Epidermal melanocyte (primary cell): ENCODE results near the gene LIMK1.

ENCODE experiments used
- DNase-seq: peaks from one replicate; pipeline ENCODE4 v3.0.0; 2011; ENCODE audit warnings: low spot score; ENCODE audit not compliant: insufficient read length

The LIMK1 gene

DNA sequence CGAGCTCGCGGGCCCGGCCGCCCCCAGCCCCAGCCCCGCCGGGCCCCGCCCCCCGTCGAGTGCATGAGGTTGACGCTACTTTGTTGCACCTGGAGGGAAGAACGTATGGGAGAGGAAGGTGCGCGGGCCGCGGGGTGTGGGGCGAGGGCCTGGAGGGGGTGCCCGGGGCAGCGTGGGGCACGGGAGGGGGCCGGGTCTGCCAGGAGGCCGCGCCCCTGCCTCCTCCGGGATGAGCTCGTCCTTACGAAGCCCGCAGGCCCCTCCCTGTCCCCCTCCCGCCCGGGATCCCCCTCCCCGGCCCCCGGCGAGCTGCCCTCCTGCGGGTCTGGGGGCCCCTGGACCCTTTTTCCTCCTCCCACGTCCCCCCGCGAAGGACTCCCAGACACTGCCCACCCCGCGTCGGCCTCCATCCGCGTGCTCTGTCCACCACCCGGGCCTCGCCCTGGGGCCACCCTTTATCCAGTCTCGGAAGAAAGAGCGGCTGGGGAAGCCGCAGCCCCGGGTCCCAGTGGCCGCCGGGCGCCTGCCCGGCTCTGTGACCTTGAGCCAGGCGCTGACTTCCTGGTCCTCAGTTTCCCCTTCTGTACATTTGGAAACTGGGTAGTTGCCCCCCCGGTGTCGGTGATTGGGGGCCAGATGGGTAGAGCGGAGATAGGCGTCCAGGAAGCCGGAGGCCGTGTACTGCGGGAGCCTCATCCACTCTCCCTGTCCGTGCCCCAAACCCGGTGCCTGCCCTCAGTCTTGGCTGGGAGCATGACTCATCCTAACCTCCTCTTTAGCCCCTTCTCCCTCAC lies 521 bp downstream of the LIMK1 start:
- peak; percentile 38 for DNase-seq

DNA sequence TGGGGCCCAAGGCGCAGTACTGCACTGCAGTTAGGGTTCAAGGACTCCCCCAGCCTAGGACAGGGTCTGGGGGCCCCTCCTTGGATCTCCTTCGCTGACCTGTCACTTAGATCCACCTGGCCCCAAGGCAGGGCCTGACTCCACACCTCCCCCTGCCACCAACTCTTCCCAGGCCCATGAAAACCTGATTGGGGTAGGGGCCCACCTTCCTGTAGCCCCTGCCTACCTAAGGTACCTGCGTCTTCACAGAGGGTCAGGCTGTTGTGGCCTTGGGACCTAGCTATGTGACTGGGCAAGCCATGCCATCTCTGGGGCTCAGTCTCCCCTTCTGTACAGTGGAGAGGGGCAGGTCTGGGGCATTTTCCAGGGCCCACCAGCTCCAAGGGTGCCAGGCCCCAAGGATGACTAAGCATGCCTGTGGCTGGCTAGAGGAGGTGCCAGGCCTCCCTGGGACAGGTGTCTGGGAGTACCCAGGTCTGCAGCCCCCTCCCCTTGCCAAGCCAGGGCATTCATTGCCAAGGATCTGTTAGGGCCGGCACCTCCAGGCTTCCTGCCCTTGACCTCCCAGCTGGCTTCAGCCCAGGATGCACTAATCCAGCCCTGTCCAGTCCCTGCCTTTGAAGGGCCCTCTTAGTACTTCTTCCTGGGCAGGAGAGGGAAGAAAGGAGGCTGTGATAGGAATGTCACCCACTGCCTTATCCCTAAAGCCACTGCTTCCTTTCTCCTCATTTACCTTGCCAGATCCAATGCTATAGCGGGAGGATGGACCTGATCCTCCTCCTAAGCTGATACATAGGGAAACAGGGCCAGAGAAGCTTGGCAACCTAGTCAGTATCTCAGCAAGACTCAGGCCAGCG lies 1.3 kb downstream of the LIMK1 start:
- peak; percentile 10 for DNase-seq

DNA sequence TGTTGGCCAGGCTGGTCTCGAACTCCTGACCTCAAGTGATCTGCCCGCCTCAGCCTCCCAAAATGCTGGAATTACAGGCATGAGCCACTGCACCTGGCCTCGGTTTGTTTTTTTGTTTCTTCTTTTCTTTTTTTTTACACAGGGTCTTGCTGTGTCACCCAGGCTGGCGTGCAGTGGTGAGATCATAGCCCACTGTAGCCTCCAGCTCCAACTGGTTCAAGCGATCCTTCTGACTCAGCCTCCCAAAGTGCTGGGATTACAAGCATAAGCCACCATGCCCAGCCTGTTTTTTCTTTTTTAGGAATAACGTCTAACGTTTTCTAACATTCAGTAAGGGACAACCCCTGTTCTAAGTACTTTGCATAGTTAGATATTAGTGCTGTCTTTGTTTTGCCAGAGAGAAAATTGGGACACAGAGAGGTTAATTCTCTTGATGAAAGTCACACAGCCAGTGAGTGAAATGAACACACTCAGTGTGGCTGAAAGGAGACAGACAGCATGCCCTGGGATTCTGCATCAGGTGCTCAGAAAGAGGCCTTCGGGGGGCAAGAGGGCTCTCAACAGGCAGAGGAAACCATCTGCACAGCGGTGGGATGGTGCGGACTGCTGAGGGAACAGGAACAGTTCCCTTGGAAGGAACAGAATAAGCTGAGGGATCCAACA lies 4.3 kb downstream of the LIMK1 start:
- no peak for DNase-seq

DNA sequence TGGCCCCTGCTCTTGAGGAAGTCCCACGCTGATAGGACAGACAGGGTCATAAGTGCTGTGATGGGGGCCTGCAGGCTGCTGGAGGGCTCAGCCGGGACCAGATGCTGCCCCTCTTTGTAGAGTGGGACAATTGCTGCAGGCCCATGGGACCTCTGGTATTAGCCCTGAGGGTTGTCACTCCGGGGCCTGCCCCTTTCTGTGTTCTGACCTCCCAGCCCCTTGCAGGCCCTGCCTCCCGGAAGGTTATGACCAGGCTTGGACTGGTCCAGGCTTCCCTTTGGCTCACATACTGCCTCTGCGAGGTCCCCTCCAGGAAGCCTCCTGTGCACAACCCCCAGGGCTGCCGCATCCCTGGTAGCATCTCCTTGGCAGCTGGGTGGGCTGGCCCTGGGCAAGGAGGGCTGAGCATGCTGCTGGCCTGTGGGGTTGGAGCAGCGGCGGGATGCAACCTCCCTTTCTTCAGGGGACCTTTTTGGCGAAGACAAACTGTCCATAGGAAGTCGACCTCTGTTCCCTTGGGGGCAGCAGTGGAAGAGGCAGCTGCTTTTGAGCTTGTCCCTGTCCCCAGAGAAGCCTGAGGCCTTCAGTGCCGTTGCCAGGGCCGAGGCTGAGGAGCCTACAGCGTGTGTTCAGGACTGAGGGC lies 8.8 kb downstream of the LIMK1 start:
- DNase-seq, result peak; percentile 3

DNA sequence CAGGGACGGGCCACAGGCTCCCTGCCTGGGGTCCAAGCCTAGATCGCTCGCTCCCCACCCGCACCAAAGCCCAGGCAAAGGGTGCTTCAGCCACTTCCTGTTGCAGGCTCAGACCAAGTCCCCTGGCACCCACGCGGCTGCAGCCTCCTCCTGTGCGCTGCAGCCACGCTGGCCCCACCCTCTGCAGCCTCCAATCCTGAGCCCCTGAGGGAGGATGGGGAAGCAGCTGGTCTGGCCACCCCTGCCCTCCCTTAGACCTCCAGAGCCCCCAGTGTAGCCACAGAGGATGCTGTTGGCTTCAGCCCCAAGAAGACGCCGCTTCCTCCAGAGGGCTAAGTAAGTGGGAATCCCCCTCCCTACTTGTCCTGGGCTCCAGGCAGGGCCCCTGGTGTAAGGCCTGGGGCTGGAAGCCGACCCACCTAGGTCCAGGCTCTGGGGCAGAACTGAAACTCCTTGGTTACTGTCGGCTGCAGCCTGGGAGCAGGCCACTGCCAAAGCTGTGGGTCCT lies 9.4 kb downstream of the LIMK1 start:
- DNase-seq, result peak; percentile 7

DNA sequence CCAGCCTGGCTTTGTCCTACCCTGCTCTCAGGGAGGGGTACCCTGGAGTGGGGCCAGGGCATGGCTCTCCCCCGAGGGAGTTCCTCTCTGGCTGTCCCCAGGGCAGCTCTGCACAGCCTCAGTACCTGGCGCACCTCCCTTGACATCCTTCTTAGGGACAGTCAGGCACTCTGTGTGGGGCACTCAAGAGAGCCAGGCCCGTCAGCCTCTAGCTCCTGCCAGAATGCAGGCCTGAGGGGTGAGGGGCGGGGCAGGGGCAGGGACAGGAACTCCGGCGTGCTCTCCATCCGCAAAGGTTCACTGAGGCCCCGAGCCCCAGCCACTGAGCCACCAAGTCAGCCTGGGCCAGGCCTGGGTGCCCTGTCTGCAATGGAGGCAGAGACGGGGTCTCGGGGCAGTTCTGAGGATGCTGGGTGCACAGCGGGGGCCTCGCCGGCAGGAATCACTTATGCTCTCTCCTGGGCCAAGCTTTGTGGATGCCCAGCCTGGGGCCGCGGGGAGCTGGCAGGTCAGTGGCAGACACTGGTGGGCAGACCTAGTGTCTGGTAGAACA lies 10.1 kb downstream of the LIMK1 start:
- peak; percentile 13 for DNase-seq

DNA sequence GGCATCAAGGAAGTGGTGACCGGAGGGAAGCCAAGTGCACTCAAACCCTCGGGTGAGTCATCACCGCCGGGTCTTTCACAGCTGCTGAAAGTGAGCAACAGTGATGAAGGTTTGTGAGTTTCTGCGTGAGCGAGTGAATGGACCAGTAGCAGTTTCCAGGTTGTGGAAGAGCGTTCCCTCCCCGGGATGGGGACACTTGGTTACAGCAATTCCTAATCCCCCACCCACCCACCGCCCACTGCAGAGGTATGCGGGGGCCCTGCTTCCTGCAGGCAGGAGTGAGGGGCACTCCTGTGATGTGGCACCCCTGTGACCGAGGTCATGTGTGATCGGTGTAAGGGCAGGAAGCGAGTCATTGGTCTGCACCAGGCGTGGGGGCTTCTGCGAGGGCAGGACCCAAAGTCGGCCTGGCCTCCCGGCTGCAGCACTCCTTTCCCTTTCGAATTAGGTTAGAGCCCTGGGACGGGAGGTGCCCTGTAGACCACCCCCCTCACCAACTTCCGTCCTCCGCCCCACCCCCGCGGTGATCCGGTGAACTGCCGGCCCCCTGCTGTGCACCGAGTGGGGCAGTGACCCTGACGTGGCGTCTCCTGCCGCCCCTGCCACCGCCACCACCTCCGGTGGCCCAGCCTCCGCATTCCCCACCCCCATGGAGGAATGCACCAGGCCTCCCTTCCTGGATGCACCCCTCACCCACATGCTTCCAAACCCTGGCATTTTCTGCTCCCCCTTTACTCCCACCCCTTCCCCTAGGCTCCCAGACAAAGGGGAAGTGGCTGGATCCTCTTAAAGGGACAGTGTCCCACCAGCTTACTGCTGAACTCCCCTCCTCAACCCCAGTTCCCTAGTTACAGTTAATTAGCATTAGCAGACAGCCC lies 10.9 kb downstream of the LIMK1 start:
- peak; percentile 79 for DNase-seq

DNA sequence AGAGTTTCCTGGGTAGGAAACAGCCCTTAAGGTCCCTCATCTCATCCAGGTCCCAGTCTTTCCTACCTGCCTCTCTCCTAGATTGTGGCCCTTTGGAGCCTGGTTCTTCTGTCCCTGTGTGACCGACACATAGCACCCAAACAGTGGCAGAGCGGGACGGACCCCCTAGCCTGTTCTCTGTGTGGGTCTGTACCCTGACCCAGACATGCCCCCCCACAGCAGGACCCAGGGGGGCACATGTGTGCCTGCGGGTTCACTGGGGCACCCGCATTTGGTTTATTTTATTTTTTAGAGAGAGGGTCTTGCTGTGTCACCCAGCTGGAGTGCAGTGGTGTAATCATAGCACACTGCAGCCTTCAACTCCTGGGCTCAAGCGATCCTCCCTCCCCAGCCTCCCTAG lies 11.5 kb downstream of the LIMK1 start:
- no peak for DNase-seq

DNA sequence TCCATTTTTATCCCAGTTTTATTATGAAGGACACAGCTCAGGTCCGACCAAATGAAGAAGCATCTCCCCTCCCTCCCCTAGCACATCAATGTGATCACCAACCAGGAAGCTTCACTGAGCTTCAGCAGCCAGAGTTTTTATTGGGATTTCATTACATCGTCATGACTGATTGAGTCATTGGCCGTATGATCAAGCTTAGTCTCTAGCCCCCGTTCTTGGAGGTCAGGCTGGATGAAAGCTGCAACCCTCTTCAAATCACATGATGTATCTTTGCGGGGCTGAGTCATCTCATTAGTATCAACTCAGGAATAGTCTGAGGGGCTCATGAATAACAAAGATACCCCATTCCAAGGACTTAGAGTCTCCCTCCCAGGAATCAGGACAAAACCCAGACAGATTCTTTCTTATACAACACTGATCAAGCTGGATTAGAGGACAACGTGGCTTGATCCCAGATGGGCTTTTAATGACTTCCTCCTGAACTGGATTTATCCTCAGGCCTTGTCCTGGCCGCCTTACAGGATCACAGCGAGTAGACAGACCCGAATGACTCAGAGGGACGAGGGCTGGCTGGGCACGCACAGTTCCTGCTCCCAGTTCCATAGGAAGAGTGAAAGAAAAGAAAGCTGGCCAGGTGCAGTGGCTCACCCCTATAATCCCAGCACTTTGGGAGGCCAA lies 14.5 kb downstream of the LIMK1 start:
- DNase-seq, result peak; percentile 88

DNA sequence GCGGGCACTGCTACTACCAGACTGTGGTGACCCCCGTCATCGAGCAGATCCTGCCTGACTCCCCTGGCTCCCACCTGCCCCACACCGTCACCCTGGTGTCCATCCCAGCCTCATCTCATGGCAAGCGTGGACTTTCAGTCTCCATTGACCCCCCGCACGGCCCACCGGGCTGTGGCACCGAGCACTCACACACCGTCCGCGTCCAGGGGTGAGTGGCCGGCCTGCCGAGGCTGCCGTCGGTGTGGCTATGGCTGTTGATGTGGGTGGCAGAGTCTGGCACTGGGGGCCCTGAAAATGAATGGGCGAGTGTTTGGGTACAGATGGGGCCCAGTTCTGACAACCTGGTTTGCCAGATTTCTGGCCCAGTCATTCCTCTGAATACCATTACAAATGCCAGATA lies 15.4 kb downstream of the LIMK1 start:
- DNase-seq, result no peak

DNA sequence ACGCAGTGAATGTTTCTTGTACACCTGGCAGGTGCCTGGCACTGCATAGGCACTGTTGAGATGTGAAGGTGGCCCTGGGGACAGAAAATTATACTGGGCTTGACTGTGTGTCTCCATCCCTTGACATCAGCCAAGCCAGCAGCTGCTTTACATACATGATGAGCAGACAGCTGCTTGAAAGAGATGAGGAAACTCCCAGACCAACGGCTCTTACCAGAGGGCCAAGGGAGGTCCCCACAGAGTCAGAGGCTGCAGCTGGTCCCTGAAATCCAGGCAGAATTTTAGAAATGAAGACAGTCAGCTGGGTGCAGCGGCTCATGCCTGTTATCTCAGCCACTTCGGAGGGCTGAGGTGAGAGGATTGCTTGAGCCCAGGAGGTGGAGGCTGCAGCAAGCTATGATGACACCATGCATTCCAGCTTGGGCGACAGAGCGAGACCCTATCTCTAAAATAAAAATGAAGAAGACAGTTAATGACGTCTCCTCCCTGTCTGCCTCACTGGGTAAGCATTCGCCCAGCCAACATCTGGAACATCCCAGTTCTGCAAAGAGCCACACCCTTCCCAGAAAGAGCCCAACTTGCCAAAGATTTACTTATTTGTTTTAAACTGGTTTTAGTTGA lies 17.6 kb downstream of the LIMK1 start:
- DNase-seq, result no peak

DNA sequence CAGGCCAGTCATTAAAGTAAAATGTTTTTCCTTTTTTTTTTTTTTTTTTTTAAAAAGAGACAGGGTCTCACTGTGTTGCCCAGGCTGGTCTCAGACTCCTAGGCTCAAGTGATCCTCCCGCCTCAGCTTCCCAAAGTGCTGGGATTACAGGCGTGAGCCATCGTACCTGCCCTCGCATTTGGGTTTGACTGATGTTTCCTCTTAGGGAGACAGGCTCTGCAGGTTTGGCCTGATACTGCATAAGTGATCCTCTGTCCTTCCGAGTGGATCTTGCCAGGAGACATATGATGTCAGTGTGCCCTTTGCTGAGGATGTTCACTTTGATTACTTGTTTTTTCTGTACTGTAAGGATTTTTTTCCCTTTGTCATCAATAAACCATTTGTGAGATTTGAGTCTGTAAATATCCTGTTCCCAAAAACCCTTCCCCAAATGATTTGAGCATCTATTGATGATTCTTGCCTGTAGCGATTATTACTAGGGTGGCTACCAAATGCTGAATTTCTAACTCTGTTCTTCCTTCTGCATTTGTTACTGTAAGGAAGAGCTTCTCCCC lies 19.7 kb downstream of the LIMK1 start:
- DNase-seq, result no peak

DNA sequence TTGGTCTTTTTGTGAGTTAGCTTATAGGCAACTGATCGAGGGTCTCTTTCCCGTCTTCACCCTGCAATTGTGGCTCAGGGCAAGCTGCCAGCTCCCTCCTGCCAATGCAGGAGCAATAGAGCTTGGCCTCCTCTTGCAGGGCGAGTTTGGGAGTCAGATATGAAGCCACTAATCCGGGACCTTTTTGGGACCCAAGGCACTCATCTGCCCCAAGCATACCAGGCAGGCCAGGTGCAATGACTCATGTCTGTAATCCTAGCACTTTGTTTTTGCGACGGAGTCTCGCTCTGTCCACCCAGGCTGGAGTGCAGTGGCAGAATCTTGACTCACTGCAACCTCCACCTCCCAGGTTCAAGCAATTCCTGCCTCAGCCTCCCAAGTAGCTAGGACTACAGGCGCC lies 21.1 kb downstream of the LIMK1 start:
- DNase-seq, result no peak

DNA sequence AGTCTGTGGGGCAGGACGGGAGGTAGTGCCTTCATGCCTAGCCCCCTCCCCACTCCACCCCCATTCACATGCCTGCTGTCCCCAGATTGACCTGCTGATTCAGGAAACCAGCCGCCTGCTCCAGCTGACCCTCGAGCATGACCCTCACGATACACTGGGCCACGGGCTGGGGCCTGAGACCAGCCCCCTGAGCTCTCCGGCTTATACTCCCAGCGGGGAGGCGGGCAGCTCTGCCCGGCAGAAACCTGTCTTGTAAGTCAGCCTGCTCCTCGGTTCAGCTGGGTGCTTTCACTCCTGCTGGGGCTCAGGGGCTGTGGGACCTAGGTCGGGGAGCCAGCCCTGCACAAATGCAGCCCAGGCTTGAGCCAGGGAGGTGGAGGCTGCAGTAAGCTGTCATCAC lies 22.4 kb downstream of the LIMK1 start:
- no peak for DNase-seq

DNA sequence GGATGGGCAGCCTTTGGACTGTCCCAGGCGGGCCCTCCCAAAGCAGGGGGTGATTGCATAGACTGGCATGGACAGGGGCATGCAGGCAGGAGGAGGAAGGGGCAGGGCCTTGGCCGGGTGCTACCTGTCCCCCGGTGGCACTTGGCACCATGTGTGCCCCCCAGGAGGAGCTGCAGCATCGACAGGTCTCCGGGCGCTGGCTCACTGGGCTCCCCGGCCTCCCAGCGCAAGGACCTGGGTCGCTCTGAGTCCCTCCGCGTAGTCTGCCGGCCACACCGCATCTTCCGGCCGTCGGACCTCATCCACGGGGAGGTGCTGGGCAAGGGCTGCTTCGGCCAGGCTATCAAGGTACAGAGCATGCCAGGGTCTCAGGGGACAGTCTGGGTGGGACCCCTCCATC lies 23.2 kb downstream of the LIMK1 start:
- no peak for DNase-seq

DNA sequence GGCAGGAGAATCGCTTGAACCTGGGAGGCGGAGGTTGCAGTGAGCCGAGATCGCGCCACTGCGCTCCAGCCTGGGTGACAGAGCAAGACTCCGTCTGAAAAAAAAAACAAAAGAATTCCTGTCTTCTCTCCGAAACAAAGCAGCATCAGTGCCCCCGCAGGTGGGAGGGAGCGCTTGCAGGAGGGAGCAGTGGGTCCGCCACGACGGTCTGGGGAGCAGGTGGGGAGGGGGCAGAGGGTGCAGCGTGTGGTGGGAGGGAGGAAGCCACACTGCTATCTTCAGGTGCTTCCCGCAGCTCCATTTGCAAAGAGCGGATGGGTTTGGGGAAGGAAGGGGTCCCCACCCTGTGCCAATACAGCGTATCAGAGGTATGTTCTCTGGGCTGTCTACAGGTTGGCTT lies 31.7 kb downstream of the LIMK1 start:
- no peak for DNase-seq

DNA sequence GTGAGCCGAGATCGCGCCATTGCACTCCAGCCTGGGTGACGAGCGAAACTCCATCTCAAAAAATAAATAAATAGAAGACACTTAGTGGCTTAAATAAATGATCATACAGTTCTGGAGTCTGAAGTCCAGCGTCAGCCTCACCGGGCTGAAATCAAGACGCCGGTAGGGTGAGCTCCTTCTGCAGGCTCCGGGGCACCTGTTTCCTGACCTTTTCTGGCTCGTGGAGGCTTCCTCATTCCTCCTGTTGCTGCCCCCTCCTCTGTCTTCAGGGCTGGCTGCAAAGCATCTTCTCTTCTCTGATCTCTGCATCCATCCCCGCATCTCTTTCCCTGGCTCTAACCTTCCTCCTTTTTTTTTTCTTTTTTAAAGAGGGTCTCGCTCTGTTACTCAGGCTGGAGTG lies 32.8 kb downstream of the LIMK1 start:
- no peak for DNase-seq

DNA sequence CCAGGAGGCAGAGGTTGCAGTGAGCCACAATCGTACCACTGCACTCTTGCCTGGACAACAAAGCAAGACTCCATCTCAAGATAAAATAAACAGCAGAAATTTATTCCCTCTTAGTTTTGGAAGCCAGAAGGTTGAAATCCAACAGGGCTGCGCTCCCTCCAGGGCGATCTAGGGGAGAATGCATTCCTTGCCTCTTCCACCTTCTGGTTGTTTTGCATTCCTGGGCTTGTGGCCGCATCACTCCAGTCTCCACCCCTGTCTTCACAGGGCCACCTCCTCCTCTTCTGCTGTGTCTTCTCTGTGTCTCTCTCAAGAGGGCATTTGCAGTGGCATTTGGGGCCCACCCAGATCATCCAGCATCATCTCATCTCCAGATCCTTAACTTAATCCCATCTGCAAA lies 36.2 kb downstream of the LIMK1 start:
- no peak for DNase-seq
